GM06990 (cell line): ENCODE measurements around the gene CNRIP1.

ENCODE experiments used
- DNase-seq: peaks from one replicate; pipeline ENCODE4 v3.0.0-alpha.2; 2011; ENCODE audit not compliant: insufficient read length; ENCODE audit errors: extremely low read depth
- H3K27me3 ChIP-seq: replicated peaks from 2 replicates; pipeline ENCODE4 v1.6.0; 2011; ENCODE audit warnings: low read length; ENCODE audit not compliant: control insufficient read depth, insufficient read depth
- H3K36me3 ChIP-seq: 2 replicates; pipeline ENCODE4 v1.5.1; 2011; ENCODE audit warnings: low read length; ENCODE audit not compliant: control insufficient read depth, insufficient read depth
- H3K4me3 ChIP-seq: replicated peaks from 2 replicates; pipeline ENCODE4 v1.5.1; 2011; ENCODE audit warnings: low read depth, mild to moderate bottlenecking, control low read depth, low read length
- CTCF ChIP-seq: IDR thresholded peaks from 2 replicates; pipeline ENCODE4 v1.5.1; 2011; ENCODE audit warnings: low read length, control low read depth, mild to moderate bottlenecking, inconsistent platforms; ENCODE audit not compliant: insufficient read depth, poor library complexity, severe bottlenecking

The CNRIP1 gene

GRCh38 chr2:68263632-68264031 is 56.1 kb downstream of the CNRIP1 start:
- Histone ChIP-seq H3K4me3 (no peak overlapping the region), H3K36me3 (no peaks in the 10 kb centered on the region), H3K27me3 (no peaks in the 10 kb centered on the region)
- TF ChIP-seq CTCF: no peak
- DNase-seq: no peak

GRCh38 chr2:68258851-68259250 is 60.9 kb downstream of the CNRIP1 start:
- no peak for DNase-seq
- no peak for TF ChIP-seq CTCF
- Histone ChIP-seq H3K4me3 (no peak overlapping the region), H3K27me3 (no peaks in the 10 kb centered on the region), H3K36me3 (no peaks in the 10 kb centered on the region)

GRCh38 chr2:68256093-68256450 is 63.7 kb downstream of the CNRIP1 start:
- Histone ChIP-seq H3K27me3 (no peaks in the 10 kb centered on the region), H3K36me3 (no peaks in the 10 kb centered on the region), H3K4me3 (no peak overlapping the region)
- no peak for DNase-seq
- no peak for TF ChIP-seq CTCF

GRCh38 chr2:68253219-68254068 is 66.3 kb downstream of the CNRIP1 start:
- no peak for TF ChIP-seq CTCF
- Histone ChIP-seq H3K36me3 (no peaks in the 10 kb centered on the region), H3K4me3 (peak overlapping the region; percentile 97), H3K27me3 (no peaks in the 10 kb centered on the region)
- DNase-seq: no peak

GRCh38 chr2:68252400-68253218 is 67.1 kb downstream of the CNRIP1 start, which contains the start of gene PPP3R1:
TSS of gene PPP3R1 (minus strand) at chr2:68252532. CDS start at chr2:68252127, 405 bp downstream.
- Histone ChIP-seq H3K36me3 (no peaks in the 10 kb centered on the region), H3K4me3 (peak within 1 kb of the TSS; percentile 97), H3K27me3 (no peaks in the 10 kb centered on the region)
- TF ChIP-seq CTCF: no peak
- DNase-seq: peak; percentile 99
